DMS114 treated with DMSO at 0.1 percent for 48 hours (cell line): ENCODE data around the gene VPS45.
"Not testable (repeated sequence)": the region's sequence is repeated elsewhere in the genome, so short reads cannot be mapped to it uniquely, and the experiment has no call there.

Source experiments
- DNase-seq: peaks from one replicate; lab custom pipeline; 2025; ENCODE audit not compliant: unreplicated experiment; lab: John Stamatoyannopoulos, UW

Gene VPS45, protein sequence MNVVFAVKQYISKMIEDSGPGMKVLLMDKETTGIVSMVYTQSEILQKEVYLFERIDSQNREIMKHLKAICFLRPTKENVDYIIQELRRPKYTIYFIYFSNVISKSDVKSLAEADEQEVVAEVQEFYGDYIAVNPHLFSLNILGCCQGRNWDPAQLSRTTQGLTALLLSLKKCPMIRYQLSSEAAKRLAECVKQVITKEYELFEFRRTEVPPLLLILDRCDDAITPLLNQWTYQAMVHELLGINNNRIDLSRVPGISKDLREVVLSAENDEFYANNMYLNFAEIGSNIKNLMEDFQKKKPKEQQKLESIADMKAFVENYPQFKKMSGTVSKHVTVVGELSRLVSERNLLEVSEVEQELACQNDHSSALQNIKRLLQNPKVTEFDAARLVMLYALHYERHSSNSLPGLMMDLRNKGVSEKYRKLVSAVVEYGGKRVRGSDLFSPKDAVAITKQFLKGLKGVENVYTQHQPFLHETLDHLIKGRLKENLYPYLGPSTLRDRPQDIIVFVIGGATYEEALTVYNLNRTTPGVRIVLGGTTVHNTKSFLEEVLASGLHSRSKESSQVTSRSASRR

DNA sequence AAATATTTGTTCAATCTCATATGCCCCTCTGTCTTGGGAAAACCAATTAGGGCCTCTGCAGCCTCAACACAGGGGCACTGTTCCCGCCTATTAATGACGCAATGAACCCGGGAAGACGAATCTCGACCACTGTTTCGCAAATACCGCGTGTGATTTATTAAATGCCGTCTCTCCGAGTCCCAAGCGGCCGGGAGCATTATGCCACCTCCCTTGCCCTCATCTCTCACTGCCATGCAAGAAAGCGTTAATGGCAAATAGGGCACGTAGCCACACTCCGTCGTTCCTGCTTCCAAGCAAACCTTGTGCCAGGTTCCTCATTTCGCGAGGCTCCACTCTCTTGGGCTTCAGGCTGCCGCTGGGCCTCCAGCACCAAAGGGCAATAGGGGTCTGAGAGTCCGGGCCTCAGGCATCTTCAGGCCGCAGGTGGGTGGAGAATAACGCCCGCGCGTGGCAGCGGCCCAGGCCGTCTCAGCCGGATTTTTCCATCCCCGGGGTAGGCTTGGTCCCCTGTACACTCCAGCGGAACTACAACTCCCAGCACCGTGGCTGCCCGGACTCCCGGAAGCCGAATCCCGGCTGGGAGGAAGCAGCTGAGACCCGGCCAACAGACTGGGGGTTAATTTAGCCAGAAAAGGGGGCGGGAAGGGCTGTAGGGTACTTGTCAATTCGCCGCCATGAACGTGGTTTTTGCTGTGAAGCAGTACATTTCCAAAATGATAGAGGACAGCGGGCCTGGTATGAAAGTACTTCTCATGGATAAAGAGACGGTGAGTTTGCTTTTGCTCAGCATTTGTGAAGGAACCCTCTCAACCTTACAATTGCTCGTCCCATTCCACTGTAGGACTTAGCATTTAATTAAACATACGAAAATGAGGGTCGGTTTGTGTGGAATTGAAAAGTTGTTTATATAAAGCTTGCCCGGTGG, at the start of gene VPS45:
Gene VPS45 (plus strand): TSS at position 593 of the 925 bp plus-strand sequence. CDS start 82 bp downstream, at position 675.
- DNase-seq, result peak; percentile 97

DNA sequence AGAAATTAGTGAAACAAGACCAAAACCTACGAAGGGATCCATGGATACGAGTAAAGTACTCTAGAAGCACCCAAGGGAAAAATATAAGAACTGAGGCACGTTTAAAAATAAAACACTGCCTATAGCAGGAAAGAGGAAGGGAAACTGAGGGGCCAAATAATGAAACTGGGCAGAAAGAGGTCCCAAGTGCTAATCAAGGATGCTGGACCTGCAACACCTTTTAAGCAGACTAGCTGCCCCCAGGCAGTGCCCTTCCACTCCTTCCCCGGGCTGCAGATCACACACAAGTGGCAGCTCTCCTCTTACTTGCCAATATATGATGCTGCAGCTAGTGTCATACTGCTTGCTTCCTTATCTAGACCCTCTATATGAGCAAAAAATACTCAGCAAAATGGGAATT, 49.4 kb upstream of the VPS45 start:
- DNase-seq, result no peak

DNA sequence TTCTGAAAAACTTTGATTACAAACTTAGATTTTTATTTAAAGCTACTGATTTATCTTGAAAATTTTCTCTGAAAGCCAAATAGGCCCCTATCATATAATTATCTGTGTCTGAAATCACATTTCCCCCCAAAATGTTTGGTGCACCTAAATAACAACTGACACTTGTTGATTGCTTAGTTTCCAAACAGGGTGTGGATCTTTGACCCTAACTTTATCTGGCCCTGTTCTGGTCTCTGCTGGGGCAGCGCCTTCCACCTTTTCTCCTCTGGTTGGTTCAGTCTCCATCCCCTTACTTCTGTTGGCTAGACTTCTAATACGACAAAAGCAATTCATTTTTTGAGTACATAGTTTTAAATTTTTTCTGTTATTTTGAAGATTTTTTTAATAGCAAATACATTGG, 46.9 kb upstream of the VPS45 start:
- DNase-seq, result no peak

- no peak for DNase-seq
These were observed 46.3 kb upstream of the VPS45 start for GRCh38 chr1:150021191-150021694.

- no peak for DNase-seq
These were observed 45.2 kb upstream of the VPS45 start for GRCh38 chr1:150022357-150022756.

GRCh38 chr1:150024156-150024555, 43.4 kb upstream of the VPS45 start:
- no peak for DNase-seq

DNA sequence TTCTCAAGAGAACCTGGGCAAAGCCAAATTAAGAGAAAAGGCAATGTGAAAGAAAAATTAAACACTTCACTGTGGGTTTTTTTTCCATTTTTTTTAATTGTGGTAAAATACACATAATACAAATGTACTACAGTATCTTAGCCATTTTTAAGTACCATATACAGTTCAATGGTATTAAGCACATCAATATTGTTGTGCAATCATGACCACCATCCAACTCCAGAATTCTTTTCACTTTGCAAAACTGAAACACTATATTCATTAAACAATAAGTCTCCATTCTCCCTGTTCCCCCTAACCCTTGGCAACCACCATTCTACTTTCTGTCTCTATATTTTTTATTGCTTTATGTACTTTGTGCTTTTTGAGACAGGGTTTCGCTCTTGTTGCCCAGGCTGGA, 39.3 kb upstream of the VPS45 start:
- no peak for DNase-seq

DNA sequence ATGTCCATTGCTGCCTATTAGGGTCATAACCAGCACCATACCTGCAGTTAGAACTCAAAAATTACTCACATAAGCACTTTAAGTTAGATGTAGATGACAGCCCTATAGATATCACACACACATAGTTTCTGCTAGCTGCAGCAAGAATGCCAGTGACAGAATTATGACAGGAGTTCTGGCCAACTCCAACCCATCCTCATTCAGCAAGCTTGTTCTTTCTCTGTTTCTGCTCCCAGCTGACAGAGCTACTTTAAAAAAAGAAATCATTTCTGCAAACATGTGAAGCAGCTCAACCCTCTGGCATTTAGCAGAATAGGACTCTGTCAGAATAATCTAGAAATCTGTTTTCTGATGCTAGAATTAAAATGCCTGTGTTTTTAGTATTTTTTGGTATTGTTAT, 33.2 kb upstream of the VPS45 start:
- no peak for DNase-seq

DNA sequence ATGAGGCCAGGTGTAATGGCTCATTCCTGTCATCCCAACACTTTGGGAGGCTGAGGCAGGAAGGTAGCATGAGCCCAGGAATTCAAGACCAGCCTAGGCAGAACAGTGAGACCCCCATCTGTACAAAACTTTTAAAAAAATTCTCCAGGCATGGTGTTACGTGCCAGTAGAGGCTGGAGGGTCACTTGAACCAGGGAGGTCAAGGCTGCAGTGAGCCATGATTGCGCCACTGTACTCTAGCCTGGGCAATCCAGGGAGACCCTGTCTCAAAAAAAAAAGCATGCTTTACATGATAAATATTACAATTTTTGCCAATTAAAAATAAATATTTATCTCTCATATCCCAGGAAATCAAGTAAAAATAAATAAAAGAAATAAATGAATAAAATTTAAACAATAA, 17.6 kb upstream of the VPS45 start:
- DNase-seq, result no peak

- DNase-seq, result no peak
These were observed 16.5 kb upstream of the VPS45 start for GRCh38 chr1:150051089-150051373.

DNA sequence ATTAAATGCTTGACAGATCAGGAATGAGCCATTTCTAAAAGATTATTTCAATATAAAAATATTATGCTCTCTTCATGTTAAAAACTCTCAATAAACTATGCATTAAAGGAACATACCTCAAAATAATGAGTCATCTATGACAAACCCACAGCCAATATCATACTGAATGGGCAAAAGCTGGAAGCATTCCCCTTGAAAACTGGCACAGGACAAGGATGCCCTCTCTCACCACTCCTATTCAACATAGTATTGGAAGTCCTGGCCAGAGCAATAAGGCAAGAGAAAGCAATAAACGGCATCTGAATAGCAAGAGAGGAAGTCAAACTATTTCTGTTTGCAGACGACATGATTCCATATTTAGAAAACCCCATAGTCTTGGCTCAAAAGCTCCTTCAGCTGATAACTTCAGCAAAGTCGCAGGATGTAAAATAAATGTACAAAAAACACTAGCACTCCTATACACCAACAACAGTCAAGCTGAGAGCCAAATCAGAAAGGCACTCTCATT, 15.6 kb upstream of the VPS45 start:
- not testable (repeated sequence) for DNase-seq

GRCh38 chr1:150053926-150054325, 13.7 kb upstream of the VPS45 start:
- no peak for DNase-seq

DNA sequence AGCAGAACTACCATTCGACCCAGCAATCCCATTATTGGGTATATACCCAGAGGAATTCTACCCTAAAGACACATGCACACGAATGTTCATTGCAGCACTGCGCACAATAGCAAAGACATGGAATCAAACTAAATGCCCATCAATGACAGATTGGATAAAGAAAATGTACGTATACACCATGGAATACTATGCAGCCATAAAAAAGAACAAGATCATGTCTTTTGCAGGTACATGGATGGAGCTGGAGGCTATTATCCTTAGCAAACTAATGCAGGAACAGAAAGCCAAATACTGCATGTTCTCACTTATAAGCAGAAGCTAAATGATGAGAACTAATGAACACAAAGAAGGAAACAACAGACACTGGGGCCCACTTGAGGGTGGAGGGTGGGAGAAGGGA, 12.1 kb upstream of the VPS45 start:
- not testable (repeated sequence) for DNase-seq

GRCh38 chr1:150056407-150056806, 11.2 kb upstream of the VPS45 start:
- no peak for DNase-seq

GRCh38 chr1:150060260-150060659, 7.3 kb upstream of the VPS45 start:
- no peak for DNase-seq

DNA sequence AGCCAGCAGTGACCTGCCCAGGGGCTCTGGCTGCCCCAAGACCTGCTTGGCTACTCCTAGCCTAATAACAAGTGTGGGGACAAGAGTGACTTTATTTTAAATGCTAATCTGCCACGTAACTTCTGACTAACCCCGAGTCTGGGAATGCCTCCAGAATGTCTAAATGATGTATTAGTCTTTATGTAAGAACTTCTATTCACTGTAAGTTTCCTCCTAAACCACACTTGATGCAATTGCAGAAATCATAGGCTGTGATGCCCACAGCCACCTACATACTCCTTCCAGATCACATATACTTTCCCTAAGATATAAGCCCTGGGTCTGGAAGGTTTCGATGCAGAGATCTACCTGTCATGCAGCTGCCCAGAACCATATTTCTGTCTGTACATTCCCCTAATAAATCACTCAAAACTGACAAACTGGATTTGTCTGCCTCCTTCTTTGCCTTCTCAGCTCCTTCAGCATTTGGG, 5.9 kb upstream of the VPS45 start:
- DNase-seq, result no peak

GRCh38 chr1:150062113-150062512, 5.5 kb upstream of the VPS45 start:
- no peak for DNase-seq

DNA sequence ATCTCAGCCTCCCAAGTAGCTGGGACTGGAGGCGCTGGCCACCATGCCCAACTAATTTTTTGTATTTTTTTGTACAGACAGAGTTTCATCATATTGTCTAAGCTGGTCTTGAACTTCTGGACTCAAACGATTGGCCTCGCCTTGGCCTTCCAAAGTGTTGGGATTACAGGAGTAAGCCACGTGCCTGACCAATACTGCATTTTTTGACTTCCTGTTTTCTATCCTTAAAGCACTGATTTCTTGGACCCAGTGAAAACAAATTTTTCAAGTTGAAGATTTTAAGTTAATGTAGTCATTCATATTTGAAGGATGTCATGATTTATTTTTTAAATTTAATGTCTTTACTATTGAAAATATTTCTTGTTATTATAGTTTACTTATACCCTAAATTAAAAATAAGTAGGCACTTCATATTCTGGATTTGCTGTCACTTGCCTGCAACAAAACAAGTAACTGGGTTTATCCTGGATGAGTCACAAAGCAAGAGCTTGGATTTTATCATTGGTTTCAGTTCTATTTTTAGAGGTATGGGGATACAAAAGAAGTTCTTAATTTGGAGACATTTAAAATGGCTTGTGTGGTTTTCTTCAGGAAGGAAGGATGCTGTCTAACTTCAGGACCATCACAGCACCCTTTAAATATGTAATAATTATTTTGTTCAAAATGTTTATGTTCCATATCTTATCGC, 2.2 kb upstream of the VPS45 start:
- DNase-seq, result no peak

- DNase-seq, result no peak
These were observed 1.2 kb upstream of the VPS45 start for GRCh38 chr1:150066328-150066727.

GRCh38 chr1:150066838-150067183, 765 bp upstream of the VPS45 start:
- DNase-seq, result no peak

DNA sequence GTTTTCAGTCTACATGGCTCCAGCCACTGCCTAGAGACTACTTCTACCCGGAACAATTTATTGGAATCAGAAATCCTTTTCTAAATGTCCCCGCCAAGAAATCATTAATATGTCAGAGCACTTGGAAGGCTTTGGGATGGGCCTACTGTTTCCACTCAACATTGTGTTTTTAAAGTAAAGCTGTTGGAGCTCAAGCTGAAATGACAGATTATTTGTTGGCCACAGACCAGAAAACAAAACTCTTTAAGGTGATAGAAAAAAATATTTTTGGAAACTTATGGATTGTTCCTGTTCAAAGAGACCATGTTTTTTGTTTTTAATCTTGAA, 496 bp downstream of the VPS45 start:
- DNase-seq, result no peak
